Measurements from ENCODE around the gene ZFP64.
"Not testable (repeated sequence)": the region's sequence is repeated elsewhere in the genome, so short reads cannot be mapped to it uniquely, and the experiment has no call there.

The ZFP64 gene

DNA sequence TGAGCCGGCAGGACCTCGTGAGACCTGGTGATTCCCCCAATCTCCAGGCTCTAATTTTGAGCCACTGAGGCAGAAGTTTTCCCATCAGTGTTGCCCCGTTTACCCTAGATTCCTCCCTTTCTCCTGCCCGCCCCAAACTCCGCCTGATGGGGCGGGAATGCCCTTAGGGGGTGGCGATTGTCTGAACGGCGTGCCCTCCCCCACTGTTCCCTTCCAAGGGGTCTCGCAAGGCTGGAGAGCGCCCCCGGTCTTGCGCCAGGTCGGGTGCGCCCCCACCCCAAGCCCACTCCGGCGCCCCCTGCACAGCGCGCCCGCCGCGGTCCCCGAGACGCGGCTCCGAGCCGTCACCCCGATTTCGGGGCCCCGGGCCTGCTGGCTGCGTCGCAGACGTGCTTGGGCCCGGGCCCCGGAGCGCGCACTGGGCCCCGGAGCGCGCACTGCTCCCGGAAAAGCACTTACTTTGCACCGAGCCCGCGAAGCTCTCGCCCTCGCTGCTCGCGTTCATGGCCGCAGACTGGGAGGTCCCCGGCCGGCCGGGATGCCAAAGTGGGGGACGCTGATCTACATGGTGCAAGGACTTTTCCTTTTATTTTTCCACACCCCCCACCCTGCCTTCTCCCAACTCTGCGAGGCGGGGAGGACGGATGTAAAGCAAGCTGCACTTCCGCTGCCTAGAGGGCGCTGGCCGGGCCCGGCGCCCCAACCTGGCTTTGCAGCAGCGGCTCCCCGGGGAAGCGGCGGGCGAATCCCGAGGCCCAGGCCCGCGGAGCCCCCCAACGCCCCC, at the start of gene ZFP64:
ZFP64 (minus strand) TSS at position 648 of the 784 bp plus-strand sequence; CDS start at position 505, 143 bp downstream.
- DNase-seq (ENCODE audit: low spot score), result peak; percentile 90

DNA sequence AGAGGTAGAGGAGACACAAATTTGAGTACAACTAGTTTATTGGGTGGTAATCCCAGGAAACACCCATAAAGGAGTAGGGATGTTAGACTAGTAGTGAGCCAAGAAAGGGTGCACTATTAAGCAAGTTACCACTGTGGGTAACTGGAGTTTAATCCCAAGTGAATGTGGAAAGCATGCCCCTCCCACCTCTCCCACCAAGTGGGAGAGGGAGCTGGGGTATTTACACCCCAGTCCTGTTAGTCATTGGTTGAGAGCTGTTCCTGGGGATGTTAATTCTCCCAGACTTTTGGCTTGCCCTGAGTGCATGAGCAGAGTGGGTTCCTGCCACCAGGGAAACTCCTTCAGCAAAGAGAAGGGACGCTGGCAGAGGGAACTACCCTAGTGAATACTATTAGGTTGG, 49.2 kb upstream of the ZFP64 start:
- no peak for DNase-seq (ENCODE audit: low spot score)

DNA sequence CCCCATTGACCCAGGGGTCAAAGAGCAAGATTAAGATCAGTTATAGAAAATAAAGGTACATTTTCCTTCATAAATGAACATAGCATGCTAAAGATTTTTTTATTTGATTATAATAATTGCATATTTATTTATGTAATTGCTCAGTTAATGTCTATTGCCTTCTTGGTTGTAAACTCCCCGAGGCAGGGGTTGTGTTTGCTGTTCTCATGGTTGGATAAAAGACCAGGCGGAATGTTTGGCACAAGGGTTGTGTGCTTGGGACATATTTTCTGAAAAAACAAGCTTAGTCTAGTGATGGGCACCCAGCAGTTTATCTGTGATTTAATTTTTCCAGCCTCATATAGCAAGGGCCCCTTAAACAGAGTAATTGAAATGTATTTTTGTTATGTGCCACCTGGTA, 47.5 kb upstream of the ZFP64 start:
- DNase-seq (ENCODE audit: low spot score), result no peak

DNA sequence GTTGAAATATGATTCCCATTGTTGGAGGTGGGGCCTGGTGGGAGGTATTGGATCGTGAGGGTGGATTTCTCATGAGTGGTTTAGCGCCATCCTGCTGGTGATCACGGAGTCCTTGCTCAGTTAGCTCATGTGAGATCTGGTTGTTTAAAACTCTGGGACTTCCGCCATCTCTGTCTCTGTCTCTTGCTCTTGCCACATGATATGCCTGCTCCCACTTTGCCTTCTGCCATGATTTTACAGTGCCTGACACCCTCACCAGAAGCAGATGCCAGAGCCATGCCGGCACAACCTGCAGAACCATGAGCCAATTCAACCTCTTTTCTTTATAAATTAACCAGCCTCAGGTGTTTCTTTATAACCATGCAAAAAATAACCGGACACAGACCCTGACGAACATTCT, 44.7 kb upstream of the ZFP64 start:
- no peak for DNase-seq (ENCODE audit: low spot score)

DNA sequence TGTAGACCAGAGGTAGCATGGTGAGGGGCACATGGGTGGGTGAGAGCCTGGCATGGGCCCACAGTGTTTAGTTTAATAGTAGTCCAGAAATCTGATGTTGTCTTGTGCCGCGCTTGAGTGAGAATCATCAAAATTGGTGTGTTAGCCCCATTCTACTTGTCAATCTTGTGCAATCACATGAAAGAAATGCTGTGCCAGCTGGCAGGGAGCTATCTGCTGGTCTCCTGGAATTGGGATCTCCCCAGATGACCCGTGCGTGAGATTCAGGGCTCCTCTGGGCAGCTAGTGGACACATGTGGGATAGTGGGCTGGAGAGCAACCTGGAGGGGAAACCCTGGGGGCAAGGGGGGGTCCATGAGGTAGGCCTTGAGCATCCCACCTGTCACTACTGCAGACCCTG, 43.5 kb upstream of the ZFP64 start:
- no peak for DNase-seq (ENCODE audit: low spot score)

DNA sequence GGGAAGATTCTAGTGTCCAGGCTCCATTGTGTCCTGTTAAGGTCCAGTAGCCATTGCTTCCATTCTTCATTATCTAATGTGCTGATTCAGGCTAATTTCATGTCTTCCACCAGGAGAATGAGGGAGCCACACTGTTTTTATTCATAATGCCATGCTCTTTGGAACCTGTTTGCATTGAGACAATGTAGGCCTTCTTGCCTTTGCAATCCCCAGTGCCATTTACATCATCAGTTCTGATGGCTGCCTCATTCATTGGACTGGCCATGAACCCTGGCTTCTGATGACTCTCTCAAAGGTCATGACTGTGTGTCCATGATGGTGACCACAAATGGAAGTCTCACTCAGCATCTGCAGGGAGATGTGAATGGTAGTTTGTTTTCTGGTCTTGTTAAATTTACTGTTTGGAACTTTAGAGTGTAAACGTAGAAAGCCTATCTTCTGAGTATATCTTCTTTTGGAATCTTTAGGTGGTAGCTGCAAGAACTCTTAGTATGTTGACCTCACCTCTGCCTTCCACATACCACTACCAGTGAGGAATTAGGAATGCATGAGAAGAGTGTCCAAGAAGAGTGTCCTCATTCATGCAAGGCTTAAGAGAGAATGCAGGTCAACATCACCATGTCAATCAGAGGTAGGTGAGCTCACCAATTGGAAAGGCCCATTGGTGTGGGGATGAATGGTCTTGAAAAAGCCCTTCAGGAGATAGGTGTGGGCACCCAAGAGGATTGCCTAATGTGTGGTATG, 42.9 kb upstream of the ZFP64 start:
- DNase-seq (ENCODE audit: low spot score), result no peak

DNA sequence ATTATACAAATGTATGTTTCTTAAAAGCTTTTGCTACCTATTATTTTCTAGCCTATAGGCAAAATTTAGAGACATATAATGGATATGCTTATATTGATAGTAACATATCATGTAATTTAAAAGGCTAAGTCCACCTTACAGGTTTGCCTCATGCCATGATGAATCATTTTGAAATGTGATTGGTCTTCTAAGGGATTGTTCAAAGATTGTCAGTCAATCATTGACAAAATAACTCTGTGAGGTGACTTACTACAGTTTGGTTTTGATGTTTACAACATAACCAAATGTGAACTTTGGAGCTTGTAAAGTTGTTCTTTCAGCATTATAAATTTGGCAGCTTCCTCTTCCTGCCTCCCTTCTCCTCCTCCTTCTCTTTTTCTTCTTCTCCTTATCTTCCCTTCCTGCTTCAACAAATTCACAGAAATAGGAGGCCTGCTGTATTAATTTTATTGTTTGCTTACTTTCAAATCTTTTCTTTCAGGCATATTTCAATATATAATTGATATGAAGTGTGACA, 39.7 kb upstream of the ZFP64 start:
- DNase-seq (ENCODE audit: low spot score), result no peak

DNA sequence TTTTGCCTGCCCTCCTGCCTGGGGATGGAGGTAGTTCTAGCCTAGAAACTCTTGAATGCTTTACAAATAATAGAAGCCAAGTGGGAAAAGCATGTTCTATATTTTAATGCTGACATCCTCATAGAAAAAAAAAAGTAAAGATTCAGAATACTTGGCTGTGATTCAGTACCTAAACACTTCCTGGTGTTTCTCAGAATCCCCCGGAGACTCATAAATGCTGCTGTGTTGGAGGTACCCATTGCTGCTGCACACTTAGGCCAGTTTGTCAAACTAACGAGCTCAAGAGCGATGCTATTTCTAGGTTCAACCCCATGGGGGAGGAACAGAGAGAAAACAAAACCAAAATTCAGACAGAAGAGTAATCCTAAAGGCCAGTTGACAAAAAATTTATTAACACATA, 38.8 kb upstream of the ZFP64 start:
- no peak for DNase-seq (ENCODE audit: low spot score)

DNA sequence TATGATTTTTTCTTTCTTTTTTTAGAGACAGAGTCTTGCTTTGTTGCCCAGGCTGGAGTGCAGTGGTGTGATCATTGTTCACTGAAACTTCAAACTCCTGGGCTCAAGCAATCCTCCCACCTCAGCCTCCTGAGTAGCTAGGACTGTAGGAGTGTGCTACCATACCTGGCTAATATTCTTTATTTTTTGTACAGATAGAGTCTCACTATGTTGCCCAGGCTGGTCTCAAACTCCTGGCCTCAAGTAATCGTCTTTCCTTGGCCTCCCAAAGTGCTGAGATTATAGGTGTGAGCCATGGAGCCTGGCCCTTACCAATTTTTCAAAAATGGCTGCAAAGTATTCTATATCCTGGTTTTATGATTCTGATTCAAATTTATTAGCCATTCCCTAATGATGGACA, 37.8 kb upstream of the ZFP64 start:
- DNase-seq (ENCODE audit: low spot score), result not testable (repeated sequence)

DNA sequence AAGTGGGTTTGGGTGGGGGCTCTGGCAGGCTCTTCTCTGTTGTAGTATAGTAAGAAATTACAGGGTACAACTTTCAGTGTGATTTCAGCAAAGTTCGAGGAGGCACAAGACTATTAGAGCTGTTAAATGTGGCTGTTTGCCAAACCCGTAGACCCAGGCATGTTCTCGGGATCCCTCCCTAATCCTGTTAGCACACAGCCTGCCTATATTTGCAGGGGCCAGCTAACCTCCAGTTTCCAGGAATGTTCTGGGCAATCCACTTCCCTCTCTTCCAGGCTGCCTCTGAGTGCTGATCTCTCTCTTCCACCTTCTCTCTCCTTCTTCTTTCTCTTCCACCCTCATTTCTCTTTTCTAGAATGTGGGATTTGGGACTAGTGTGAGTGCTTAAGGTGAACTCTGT, 34.8 kb upstream of the ZFP64 start:
- DNase-seq (ENCODE audit: low spot score), result no peak

DNA sequence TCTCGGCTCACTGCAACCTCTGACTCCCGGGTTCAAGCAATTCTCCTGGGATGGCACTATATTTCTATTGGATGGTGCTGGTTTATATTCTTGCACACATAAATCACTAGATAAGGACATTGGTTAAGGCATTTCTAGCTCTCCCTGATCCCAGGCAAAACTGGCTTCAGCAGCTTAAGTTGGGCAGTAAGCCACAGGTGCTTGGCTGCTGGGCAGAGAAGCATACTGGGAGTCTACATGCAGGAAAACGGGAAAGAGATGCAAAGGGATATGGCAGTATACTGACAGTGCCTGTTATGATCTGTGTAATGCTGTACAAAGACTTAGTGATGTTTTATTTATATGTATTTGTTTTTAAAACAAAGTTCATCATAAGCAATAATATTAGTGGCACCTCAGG, 33.3 kb upstream of the ZFP64 start:
- no peak for DNase-seq (ENCODE audit: low spot score)

DNA sequence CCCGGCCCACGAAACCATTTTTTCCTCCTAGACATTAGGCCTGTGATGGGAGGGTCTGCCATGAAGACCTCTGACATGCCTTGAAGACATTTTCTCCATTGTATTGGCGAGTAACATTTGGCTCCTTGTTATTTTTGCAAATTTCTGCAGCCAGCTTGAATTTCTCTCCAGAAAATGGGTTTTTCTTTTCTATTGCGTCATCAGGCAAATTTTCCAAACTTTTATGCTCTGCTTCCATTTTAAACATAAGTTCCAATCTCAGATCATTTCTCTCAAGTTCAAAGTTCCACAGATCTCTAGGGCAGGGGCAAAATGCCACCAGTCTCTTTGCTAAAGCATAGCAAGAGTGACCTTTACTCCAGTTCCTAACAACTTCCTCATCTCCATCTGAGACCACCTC, 29.8 kb upstream of the ZFP64 start:
- DNase-seq (ENCODE audit: low spot score), result not testable (repeated sequence)

DNA sequence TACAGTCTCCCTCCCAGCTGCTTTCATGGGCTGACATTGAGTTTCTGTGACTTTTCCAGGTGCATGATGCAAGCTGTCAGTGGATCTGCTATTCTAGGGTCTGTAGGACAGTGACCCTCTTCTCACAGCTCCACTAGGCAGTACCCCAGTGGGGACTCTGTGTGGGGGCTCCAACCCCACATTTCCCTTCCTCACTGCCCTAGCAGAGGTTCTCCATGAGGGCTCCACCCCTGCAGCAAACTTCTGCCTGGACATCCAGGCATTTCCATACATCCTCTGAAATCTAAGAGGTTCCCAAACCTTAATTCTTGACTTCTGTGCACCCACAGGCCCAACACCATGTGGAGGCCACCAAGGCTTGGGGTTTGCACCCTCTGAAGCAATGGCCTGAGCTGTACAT, 29.3 kb upstream of the ZFP64 start:
- not testable (repeated sequence) for DNase-seq (ENCODE audit: low spot score)

DNA sequence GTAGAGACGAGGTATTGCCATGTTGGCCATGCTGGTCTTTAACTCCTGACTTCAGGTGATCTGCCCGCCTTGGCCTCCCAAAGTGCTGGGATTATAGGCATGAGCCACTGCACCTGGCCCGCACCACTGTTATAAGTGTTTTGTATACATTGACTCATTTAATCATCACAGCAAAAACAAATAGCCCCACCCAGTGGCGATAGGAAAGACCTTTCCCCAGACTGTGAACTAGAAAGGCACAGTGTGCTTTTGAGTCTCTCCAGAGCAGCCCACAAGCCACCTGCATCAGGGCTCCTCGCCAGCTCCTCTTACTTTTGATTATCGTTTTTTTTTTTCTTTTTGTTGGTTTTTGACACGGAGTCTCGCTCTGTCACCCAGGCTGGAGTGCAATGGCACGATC, 27.9 kb upstream of the ZFP64 start:
- DNase-seq (ENCODE audit: low spot score), result no peak

DNA sequence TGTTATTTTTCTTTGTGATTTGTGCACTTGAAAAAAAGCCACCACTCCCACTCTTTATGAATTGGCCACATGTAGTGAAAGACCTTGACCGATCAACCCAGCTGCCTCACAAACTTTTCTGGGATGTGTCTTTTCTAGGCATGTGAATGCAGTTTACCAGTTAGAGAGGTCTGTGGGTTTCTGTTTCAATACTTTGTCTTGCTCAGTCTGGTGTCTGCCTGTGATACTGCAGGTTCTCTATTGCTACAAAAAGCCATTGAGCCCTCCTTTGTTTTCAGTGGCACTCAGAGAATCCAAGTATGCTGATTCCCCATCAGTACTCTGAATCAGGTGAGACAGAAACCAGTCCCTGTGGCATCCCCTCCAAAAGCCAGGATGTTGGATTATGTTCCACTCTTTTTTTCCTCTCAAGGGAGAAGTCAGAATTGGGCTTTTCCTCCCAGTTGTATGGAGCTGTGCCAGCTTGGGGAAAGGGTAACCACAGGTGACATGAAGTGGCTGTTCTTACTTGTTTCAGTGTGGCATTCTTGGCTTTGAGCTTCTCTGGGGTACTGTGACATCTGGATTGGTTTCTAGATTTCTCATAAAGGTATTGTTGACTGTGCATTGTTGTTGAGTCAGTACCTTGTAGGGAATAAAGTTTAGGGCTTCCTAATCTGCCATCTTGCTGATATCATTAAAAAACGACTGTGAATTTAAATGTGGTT, 26.3 kb upstream of the ZFP64 start:
- no peak for DNase-seq (ENCODE audit: low spot score)

DNA sequence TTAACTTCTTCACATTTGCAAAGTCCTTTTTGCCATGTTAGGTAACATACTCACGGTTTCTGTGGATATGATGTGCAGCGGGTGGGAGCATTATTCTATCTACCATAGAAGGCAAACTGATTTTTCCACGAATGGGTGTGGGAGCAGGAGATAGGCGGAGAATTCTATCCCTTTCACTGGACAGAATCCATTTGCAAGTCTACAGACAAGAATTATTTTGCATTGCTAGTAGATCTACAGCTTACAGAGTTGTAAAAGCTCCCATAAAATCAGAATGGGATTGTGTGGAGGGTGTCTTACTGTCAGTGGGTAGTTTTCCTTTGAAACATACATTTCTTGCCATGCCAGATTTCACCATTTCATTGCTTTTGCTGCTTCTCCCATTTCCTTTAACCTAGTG, 22.4 kb upstream of the ZFP64 start:
- no peak for DNase-seq (ENCODE audit: low spot score)

DNA sequence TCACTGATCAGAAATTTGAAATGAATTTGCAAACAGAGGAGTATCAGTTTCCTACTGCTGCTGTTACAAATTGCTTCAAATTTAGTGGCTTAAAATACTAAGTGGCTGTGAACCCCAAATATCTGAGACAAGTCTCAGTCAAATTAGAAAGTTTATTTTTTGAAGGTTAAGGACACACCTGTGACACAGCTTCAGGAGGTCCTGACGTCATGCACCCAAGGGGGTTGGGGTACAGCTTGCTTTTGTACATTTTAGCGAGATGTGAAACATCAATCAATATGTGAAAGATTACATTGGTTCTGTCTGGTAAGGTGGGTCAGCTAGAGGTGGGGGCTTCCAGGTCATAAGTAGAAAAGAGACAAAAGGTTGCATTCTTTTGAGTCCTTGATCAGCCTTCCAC, 21.4 kb upstream of the ZFP64 start:
- no peak for DNase-seq (ENCODE audit: low spot score)

DNA sequence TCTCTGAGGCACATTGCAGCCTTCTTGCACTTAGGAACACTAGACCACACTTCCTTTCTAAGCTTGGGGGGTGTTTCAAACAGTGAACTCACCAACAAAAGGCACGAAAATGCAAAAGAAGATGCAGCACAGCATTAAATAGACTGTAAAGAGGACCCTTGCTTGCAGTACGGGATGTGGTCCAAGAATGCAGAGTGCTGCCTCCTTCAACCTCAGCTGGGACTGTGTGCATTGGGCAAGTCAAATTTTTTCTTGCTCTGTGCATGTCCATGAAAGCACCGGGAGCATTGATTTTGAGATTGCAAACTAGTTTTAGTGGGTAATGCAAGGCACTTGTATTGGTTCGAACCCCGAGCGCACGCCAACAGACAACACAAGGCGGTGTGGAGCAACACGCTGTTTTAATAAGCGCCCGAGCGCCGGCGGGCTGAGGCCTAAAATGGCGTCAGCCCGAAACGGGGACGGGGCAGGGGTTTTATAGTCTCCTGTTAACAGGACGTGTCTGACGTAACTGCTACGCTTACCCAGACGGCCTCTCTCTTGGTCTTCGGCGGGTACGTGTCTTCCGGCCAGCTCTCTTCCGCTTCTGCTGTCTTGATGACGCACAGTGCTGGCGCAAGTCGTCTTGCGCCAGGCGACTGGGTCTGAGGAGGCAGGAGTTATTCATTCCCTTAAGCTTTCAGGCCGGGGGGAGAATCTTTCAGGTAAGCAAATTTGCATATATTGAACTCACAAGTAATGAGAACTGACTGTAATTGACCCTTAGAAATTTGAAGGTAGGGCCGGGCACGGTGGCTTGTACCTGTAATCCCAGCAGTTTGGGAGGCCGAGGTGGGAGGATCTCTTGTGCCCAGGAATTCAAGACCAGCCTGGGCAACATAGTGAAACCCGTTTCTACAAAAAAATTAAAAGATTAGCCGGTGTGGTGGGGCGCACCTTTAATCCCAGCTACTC, 18.7 kb upstream of the ZFP64 start:
- DNase-seq (ENCODE audit: low spot score), result no peak

DNA sequence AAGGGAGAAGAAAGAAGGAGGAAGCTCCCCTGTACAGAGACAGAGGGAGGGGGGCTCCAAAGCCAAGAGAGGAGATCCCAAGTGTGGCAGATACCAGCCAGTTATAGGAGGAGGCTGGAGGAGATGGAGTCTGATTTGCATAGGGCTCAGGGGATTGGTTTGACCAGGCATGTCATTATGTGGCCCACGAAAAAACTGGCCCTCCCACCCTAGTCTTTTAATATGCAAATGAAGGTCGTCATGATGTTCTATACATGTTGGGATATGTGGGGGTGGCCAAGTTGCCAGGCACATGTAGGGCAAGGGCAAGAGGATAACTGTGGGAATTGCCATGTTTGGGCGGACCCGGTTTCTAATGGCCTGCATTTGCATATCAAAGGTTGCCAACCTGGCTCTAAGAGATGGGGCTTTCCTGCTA, 17.6 kb upstream of the ZFP64 start:
- DNase-seq (ENCODE audit: low spot score), result no peak

DNA sequence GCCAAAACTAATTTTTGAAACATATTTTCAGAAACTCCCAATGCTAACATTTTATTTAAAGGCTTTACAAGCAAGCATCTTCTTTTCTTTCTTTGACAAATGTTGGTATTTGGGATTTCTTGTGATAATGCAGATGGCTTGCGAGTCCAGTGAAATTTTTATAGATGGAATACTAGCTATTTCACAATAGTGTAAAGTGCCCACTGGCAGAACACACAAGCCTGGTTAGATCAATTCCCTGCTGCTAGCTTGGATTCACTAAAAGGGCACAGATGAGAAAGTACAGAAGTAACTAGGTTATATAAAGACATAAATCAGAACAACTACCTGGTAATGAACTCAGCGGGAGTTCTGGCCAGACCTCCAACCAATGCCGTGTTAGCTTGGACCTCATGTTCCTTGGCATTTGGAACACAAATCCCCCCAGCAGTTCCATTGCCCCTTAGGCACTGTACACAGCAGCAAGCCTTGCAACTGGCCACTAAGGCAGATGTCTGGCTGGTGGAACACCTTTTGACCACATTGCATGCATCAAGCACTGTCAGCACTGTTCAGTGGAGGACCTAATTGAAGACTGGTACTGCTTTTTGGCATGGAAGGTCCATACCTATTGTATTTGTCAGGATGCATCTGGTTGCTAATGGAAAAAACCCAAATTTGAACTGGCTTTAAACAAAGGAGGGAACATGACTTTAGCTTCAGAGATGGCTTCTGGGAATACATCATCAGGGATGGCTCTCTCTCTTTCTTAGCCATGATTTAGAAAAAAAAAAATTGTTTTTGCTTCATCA, 15.6 kb upstream of the ZFP64 start:
- no peak for DNase-seq (ENCODE audit: low spot score)

DNA sequence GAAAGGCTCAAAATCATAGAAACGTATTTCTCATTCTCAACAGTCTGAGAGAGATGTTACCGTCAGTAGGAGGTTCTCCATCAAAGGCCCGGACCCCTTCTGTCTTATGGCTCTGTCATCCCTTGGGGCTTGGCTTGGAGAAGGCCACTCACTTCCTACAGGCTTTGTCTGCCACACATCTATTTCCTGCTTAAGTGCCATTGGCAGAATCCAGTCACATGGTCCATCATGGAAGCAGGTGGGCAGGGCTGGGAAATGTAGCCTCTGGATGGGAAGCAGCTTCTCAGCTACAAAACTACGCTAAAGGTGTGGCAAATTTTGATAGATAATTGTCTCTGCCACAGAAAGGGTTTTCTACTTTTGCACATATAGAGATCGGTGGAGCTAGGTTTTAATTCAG, 12.6 kb upstream of the ZFP64 start:
- DNase-seq (ENCODE audit: low spot score), result no peak

Measured in putamen (tissue), 1 donor.